22Rv1 (cell line): Measurements from ENCODE around the gene OR2T33.

Source experiments
- ZFX ChIP-seq: fragments of 450-650 bp; IDR thresholded peaks from 2 replicates; pipeline ENCODE4 v1.6.1; 2017; ENCODE audit warnings: antibody characterized with exemption, borderline replicate concordance
- TF ChIP-seq, protein P1 (sequence below): fragments of 450-650 bp; IDR thresholded peaks from 2 replicates; pipeline ENCODE4 v1.5.1; 2017; ENCODE audit warnings: mild to moderate bottlenecking

- TF ChIP-seq, protein P1, sequence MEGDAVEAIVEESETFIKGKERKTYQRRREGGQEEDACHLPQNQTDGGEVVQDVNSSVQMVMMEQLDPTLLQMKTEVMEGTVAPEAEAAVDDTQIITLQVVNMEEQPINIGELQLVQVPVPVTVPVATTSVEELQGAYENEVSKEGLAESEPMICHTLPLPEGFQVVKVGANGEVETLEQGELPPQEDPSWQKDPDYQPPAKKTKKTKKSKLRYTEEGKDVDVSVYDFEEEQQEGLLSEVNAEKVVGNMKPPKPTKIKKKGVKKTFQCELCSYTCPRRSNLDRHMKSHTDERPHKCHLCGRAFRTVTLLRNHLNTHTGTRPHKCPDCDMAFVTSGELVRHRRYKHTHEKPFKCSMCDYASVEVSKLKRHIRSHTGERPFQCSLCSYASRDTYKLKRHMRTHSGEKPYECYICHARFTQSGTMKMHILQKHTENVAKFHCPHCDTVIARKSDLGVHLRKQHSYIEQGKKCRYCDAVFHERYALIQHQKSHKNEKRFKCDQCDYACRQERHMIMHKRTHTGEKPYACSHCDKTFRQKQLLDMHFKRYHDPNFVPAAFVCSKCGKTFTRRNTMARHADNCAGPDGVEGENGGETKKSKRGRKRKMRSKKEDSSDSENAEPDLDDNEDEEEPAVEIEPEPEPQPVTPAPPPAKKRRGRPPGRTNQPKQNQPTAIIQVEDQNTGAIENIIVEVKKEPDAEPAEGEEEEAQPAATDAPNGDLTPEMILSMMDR = no peak
- no peak for TF ChIP-seq ZFX
These were observed 9.6 kb downstream of the OR2T33 start for GRCh38 chr1:248268178-248268577.
